OCI-LY7 (cell line): Measurements from ENCODE around the gene UBE4A. TPM values are rescaled to one million over a fixed set of nuclear protein-coding genes. Genes with fewer than 3 reads are reported as not detected.

Experiments used
- BruUV-seq: library from RNA; stranded (reverse); fragments of 400-500 nt; replicated peaks from 2 replicates; lab custom pipeline; 2021; lab: Mats Ljungman, UMichigan
- CTCF ChIA-PET: fragments of 300-600 bp; sonication (Branson Sonifier 250); formaldehyde crosslinking; loops from one replicate; lab custom pipeline; 2022; ENCODE audit warnings: antibody characterized with exemption; ENCODE audit not compliant: unreplicated experiment; lab: Charles Lee
- POLR2A ChIA-PET: fragments of 300-600 bp; sonication (Branson Sonifier 250); formaldehyde crosslinking; loops from one replicate; lab custom pipeline; 2022; ENCODE audit warnings: antibody characterized with exemption; lab: Charles Lee
- DNase-seq: peaks from one replicate; pipeline ENCODE4 v3.0.0-alpha.2; 2015; ENCODE audit warnings: low spot score
- H2AFZ ChIP-seq: fragments of 200-600 bp; sonication (generic), shearing (Covaris generic); 2 replicates; pipeline ENCODE4 v1.6.1; 2014; ENCODE audit warnings: mild to moderate bottlenecking, antibody characterized with exemption, low read length, moderate library complexity
- H3K27ac ChIP-seq: fragments of 200-600 bp; sonication (generic); 2 replicates; pipeline ENCODE4 v1.5.1; 2014; ENCODE audit warnings: mixed run types, low read depth, mild to moderate bottlenecking, moderate library complexity, low read length, inconsistent platforms; ENCODE audit not compliant: poor library complexity, severe bottlenecking
- H3K36me3 ChIP-seq: fragments of 200-600 bp; sonication (generic); 2 replicates; pipeline ENCODE4 v1.6.1; 2014; ENCODE audit warnings: mild to moderate bottlenecking, antibody characterized with exemption, low read length, moderate library complexity, mixed read lengths; ENCODE audit not compliant: insufficient read depth
- H3K4me1 ChIP-seq: fragments of 200-600 bp; sonication (generic); 2 replicates; pipeline ENCODE4 v1.5.1; 2014; ENCODE audit warnings: mild to moderate bottlenecking, low read length; ENCODE audit not compliant: insufficient read depth, poor library complexity, severe bottlenecking
- H3K4me2 ChIP-seq: fragments of 200-600 bp; sonication (generic); 2 replicates; pipeline ENCODE4 v1.6.1; 2014; ENCODE audit warnings: mild to moderate bottlenecking, low read length
- H3K4me3 ChIP-seq: fragments of 200-600 bp; sonication (generic); 2 replicates; pipeline ENCODE4 v1.5.1; 2014; ENCODE audit warnings: mild to moderate bottlenecking, low read depth, low read length; ENCODE audit not compliant: poor library complexity, severe bottlenecking
- H3K79me2 ChIP-seq: fragments of 200-600 bp; sonication (generic); 2 replicates; pipeline ENCODE4 v1.6.1; 2016; ENCODE audit warnings: low read depth, mild to moderate bottlenecking, low read length, moderate library complexity, mixed read lengths; ENCODE audit not compliant: insufficient read depth
- H3K9me2 ChIP-seq: fragments of 200-600 bp; sonication (generic); 2 replicates; pipeline ENCODE4 v1.6.1; 2016; ENCODE audit warnings: mild to moderate bottlenecking, low read length, mixed read lengths; ENCODE audit not compliant: insufficient read depth
- H3K9me3 ChIP-seq: fragments of 200-600 bp; sonication (generic); 2 replicates; pipeline ENCODE4 v1.6.1; 2014; ENCODE audit warnings: mild to moderate bottlenecking, mixed run types, low read length, mixed read lengths
- H4K20me1 ChIP-seq: fragments of 200-600 bp; sonication (generic); 2 replicates; pipeline ENCODE4 v1.6.1; 2014; ENCODE audit warnings: mild to moderate bottlenecking, antibody characterized with exemption, low read length, moderate library complexity, mixed read lengths; ENCODE audit not compliant: insufficient read depth
- CTCF ChIP-seq: fragments of 200-600 bp; sonication (generic); conservative IDR thresholded peaks from 2 replicates; pipeline ENCODE4 v1.5.1; 2014; ENCODE audit warnings: mild to moderate bottlenecking, antibody characterized with exemption, low read length, moderate library complexity, mixed read lengths
- EZH2phosphoT487 ChIP-seq: fragments of 200-600 bp; sonication (generic); IDR thresholded peaks from 2 replicates; pipeline ENCODE4 v1.6.1; 2018; ENCODE audit warnings: low read depth, borderline replicate concordance, mild to moderate bottlenecking, mixed run types, antibody characterized with exemption, low read length, moderate library complexity, mixed read lengths
- intact Hi-C: fragments of 100-400 bp; cut with micrococcal nuclease; formaldehyde crosslinking; loops from one replicate; pipeline ENCODE4 v1.10.0; 2022; ENCODE audit not compliant: unreplicated experiment
- total RNA-seq, 2 experiments: library from RNA; depleted of rRNA in 1 of 2; stranded (reverse); fragments of >200 nt in 1 of 2; shearing (Covaris generic) in 1 of 2; gene quantifications; 2 replicates each; pipeline ENCODE4 v1.2.3, GENCODE V29; 2014 to 2022

UBE4A gene
- total RNA-seq, 2 experiments from 2014 or later, result 28.0 to 38.4 TPM

GRCh38 chr11:118442301-118442700, 82.9 kb downstream of the UBE4A start:
- H3K4me1 ChIP-seq, result peaks cover 35% of the 10 kb centered on the region
- no peaks in the 10 kb centered on the region for H3K9me3 ChIP-seq
- H3K4me2 ChIP-seq, result no peak overlapping the region
- H2AFZ ChIP-seq, result no peak overlapping the region
- POLR2A ChIA-PET, result interaction anchor here (1.1 to 2.6 kb wide), 3 partner anchors 10 to 17 kb away, joined by 3 to 10 read pairs (median 4); no protein-coding TSS in a partner anchor
- BruUV-seq, result no TSS peak
- intact Hi-C loops, result no loop called here
- peaks cover 80% of the 10 kb centered on the region for H3K36me3 ChIP-seq
- no peak overlapping the region for H3K4me3 ChIP-seq
- peaks cover 98% of the 10 kb centered on the region for H3K79me2 ChIP-seq
- DNase-seq, result no peak
- H3K27ac ChIP-seq, result no peak overlapping the region
- TF ChIP-seq EZH2phosphoT487 (no peak), CTCF (no peak)
- H3K9me2 ChIP-seq, result no peaks in the 10 kb centered on the region
- CTCF ChIA-PET, result no interaction called here
- peaks cover 71% of the 10 kb centered on the region for H4K20me1 ChIP-seq

- Histone ChIP-seq H3K9me3 (no peaks in the 10 kb centered on the region), H3K4me1 (peaks cover 36% of the 10 kb centered on the region), H3K79me2 (peaks cover 98% of the 10 kb centered on the region), H2AFZ (no peak overlapping the region), H4K20me1 (peaks cover 79% of the 10 kb centered on the region), H3K4me3 (no peak overlapping the region), H3K4me2 (no peak overlapping the region), H3K27ac (no peak overlapping the region), H3K9me2 (no peaks in the 10 kb centered on the region), H3K36me3 (peaks cover 87% of the 10 kb centered on the region)
- BruUV-seq, result no TSS peak
- ChIA-PET POLR2A (interaction anchor here (1.1 to 2.6 kb wide), 3 partner anchors 9 to 17 kb away, joined by 3 to 10 read pairs (median 4); no protein-coding TSS in a partner anchor), CTCF (no interaction called here)
- intact Hi-C loops, result no loop called here
- DNase-seq, result no peak
- TF ChIP-seq CTCF (no peak), EZH2phosphoT487 (no peak)
Observed at GRCh38 chr11:118442908-118443589, 83.6 kb downstream of the UBE4A start.

- no TSS peak for BruUV-seq
- POLR2A ChIA-PET, result interaction anchor here (0.8 to 2.6 kb wide), 4 partner anchors 8 to 32 kb away, joined by 4 to 10 read pairs (median 4); no protein-coding TSS in a partner anchor
- DNase-seq, result no peak
- H4K20me1 ChIP-seq, result peaks cover 78% of the 10 kb centered on the region
- no peak overlapping the region for H3K4me3 ChIP-seq
- H3K36me3 ChIP-seq, result peaks cover 94% of the 10 kb centered on the region
- H3K9me2 ChIP-seq, result no peaks in the 10 kb centered on the region
- H3K79me2 ChIP-seq, result peaks cover 98% of the 10 kb centered on the region
- no peaks in the 10 kb centered on the region for H3K9me3 ChIP-seq
- no peak overlapping the region for H3K27ac ChIP-seq
- H3K4me1 ChIP-seq, result peaks cover 36% of the 10 kb centered on the region
- H3K4me2 ChIP-seq, result no peak overlapping the region
- no peak for TF ChIP-seq EZH2phosphoT487
- no peak for TF ChIP-seq CTCF
- intact Hi-C loops, result no loop called here
- no peak overlapping the region for H2AFZ ChIP-seq
- CTCF ChIA-PET, result no interaction called here
Observed at GRCh38 chr11:118443590-118444218, 84.3 kb downstream of the UBE4A start.
